KMS-11 (cell line): ENCODE measurements around the gene PAMR1.

Experiments used
- H2AFZ ChIP-seq: fragments of 200-600 bp; sonication (generic); 2 replicates; pipeline ENCODE4 v1.6.1; 2016; ENCODE audit warnings: antibody characterized with exemption, mixed run types, low read depth
- H3K27ac ChIP-seq: fragments of 200-600 bp; sonication (generic); 2 replicates; pipeline ENCODE4 v1.6.1; 2016; ENCODE audit warnings: mild to moderate bottlenecking, mixed run types
- H3K27me3 ChIP-seq: fragments of 200-600 bp; sonication (generic); 2 replicates; pipeline ENCODE4 v1.6.1; 2017; ENCODE audit warnings: mild to moderate bottlenecking, low read depth, mixed run types, moderate library complexity; ENCODE audit not compliant: insufficient read depth
- H3K36me3 ChIP-seq: fragments of 200-600 bp; sonication (generic); 2 replicates; pipeline ENCODE4 v1.6.1; 2017; ENCODE audit warnings: mild to moderate bottlenecking, mixed run types; ENCODE audit not compliant: insufficient read depth
- H3K4me1 ChIP-seq: fragments of 200-600 bp; sonication (generic); 2 replicates; pipeline ENCODE4 v1.6.1; 2016; ENCODE audit warnings: mild to moderate bottlenecking, low read depth, mixed run types; ENCODE audit not compliant: poor library complexity, severe bottlenecking
- H3K4me2 ChIP-seq: fragments of 200-600 bp; sonication (generic); 2 replicates; pipeline ENCODE4 v1.7.0; 2016; ENCODE audit warnings: mild to moderate bottlenecking, mixed run types
- H3K4me3 ChIP-seq: fragments of 200-600 bp; sonication (generic); IDR thresholded peaks from 2 replicates; pipeline ENCODE4 v1.6.1; 2017; ENCODE audit warnings: low read depth, low read length, mixed read lengths; ENCODE audit not compliant: insufficient read depth
- H3K79me2 ChIP-seq: fragments of 200-600 bp; sonication (generic); 2 replicates; pipeline ENCODE4 v1.6.1; 2016; ENCODE audit warnings: low read depth, mixed run types; ENCODE audit not compliant: insufficient read depth
- H3K9ac ChIP-seq: fragments of 200-600 bp; sonication (generic); 2 replicates; pipeline ENCODE4 v1.6.1; 2016; ENCODE audit warnings: mild to moderate bottlenecking, mixed run types
- H4K20me1 ChIP-seq: fragments of 200-600 bp; sonication (generic); 2 replicates; pipeline ENCODE4 v1.6.1; 2016; ENCODE audit warnings: mild to moderate bottlenecking, mixed run types; ENCODE audit not compliant: insufficient read depth
- CTCF ChIP-seq: fragments of 200-600 bp; sonication (generic); conservative IDR thresholded peaks from 2 replicates; pipeline ENCODE4 v1.6.1; 2017; ENCODE audit warnings: low read depth, mild to moderate bottlenecking, antibody characterized with exemption, low read length, moderate library complexity, mixed read lengths

Gene PAMR1

GRCh38 chr11:35387111-35387982 lies 138.1 kb downstream of the PAMR1 start:
- H2AFZ ChIP-seq, result no peak overlapping the region
- H3K79me2 ChIP-seq, result no peaks in the 10 kb centered on the region
- H3K4me1 ChIP-seq, result peaks cover 15% of the 10 kb centered on the region
- H3K4me2 ChIP-seq, result no peak overlapping the region
- TF ChIP-seq CTCF, result no peak
- no peak overlapping the region for H3K27ac ChIP-seq
- no peak overlapping the region for H3K4me3 ChIP-seq
- no peak overlapping the region for H3K9ac ChIP-seq
- H3K27me3 ChIP-seq, result no peaks in the 10 kb centered on the region
- no peaks in the 10 kb centered on the region for H4K20me1 ChIP-seq
- H3K36me3 ChIP-seq, result no peaks in the 10 kb centered on the region

GRCh38 chr11:35383953-35384352 lies 141.5 kb downstream of the PAMR1 start:
- Histone ChIP-seq H4K20me1 (no peaks in the 10 kb centered on the region), H3K79me2 (no peaks in the 10 kb centered on the region), H3K27ac (no peak overlapping the region), H3K36me3 (no peaks in the 10 kb centered on the region), H3K4me2 (no peak overlapping the region), H3K4me1 (no peaks in the 10 kb centered on the region), H3K9ac (no peak overlapping the region), H2AFZ (no peak overlapping the region), H3K4me3 (no peak overlapping the region), H3K27me3 (no peaks in the 10 kb centered on the region)
- no peak for TF ChIP-seq CTCF
